Measurements from ENCODE around the gene ACACB.

ACACB gene

DNA sequence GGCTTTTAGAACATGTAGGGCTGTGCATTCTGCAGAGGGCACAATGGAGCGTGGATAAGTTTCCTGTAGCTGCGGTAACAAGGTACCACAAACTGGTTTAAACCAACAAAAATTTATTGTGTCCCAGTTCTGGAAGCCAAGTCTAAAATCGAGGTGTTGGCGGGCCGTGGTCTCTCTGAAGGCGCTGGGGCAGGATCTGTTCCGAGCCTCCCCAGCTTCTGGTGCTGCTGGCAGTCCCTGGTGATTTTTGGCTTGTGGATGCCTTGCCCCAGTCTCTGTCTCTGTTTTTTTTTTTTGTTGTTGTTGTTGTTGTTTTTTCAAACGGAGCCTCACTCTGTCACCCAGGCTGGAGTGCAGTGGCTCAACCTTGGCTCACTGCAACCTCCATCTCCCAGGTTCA lies 77.5 kb downstream of the ACACB start:
- no peak overlapping the region for H3K4me3 ChIP-seq (ENCODE audit: low read depth in 1 of 2, low read length in 1 of 2)
- H3K27ac ChIP-seq: no peak overlapping the region
- TF ChIP-seq, protein P1, sequence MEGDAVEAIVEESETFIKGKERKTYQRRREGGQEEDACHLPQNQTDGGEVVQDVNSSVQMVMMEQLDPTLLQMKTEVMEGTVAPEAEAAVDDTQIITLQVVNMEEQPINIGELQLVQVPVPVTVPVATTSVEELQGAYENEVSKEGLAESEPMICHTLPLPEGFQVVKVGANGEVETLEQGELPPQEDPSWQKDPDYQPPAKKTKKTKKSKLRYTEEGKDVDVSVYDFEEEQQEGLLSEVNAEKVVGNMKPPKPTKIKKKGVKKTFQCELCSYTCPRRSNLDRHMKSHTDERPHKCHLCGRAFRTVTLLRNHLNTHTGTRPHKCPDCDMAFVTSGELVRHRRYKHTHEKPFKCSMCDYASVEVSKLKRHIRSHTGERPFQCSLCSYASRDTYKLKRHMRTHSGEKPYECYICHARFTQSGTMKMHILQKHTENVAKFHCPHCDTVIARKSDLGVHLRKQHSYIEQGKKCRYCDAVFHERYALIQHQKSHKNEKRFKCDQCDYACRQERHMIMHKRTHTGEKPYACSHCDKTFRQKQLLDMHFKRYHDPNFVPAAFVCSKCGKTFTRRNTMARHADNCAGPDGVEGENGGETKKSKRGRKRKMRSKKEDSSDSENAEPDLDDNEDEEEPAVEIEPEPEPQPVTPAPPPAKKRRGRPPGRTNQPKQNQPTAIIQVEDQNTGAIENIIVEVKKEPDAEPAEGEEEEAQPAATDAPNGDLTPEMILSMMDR (IDR thresholded peaks at IDR 0.05): no peak
- H3K9me3 ChIP-seq: no peaks in the 10 kb centered on the region
- no peaks in the 10 kb centered on the region for H3K4me1 ChIP-seq (ENCODE audit: control insufficient read depth in 1 of 2, insufficient read depth in 1 of 2, low read depth in 1 of 2, low read length in 1 of 2)
- H3K36me3 ChIP-seq: peaks cover 52% of the 10 kb centered on the region
- no peaks in the 10 kb centered on the region for H3K27me3 ChIP-seq

DNA sequence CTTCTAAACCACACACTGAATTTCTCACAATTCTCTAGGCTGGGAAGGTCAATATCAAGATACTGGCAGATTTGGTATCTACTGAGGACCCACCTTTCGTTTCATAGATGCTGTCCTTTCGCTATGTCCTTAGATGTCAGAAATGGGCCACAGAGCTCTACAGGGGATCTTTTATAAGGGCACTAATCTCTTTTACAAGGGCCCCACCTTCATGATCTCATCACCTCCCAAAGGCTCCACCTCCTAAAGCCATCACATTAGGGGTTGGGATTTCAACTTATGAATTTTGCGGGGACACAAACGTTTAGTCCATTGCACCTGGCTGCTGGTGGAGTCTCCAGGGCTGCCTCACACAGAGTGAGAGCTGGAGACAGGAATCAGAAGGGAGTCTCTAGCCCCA lies 79.9 kb downstream of the ACACB start:
- TF ChIP-seq, protein P1 (IDR thresholded peaks at IDR 0.05): no peak
- no peak overlapping the region for H3K4me3 ChIP-seq (ENCODE audit: low read depth in 1 of 2, low read length in 1 of 2)
- H3K9me3 ChIP-seq: no peaks in the 10 kb centered on the region
- no peak overlapping the region for H3K27ac ChIP-seq
- no peaks in the 10 kb centered on the region for H3K4me1 ChIP-seq (ENCODE audit: control insufficient read depth in 1 of 2, insufficient read depth in 1 of 2, low read depth in 1 of 2, low read length in 1 of 2)
- H3K27me3 ChIP-seq: no peaks in the 10 kb centered on the region
- peaks cover 59% of the 10 kb centered on the region for H3K36me3 ChIP-seq

DNA sequence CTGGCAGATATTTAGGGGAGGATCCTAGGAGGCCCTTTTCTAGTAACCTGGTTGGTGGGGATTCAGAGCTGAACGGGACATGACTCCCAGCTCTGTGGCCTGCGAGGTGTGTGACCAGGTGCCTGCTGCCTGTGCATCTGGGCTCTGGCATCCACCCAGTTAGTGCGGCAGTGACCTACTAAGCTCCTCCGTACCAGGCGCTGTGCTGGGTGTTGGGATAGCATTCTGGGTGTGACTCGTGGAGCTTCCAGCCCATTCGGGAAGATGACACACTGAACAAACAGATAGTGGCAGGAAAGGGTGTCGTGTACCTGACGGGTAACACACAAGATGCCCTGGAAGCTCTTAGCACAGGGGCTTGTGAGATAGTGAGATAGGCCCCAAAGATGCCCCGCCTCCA lies 80.9 kb downstream of the ACACB start:
- Histone ChIP-seq H3K9me3 (no peaks in the 10 kb centered on the region), H3K4me1 (ENCODE audit: control insufficient read depth in 1 of 2, insufficient read depth in 1 of 2, low read depth in 1 of 2, low read length in 1 of 2) (no peaks in the 10 kb centered on the region), H3K27ac (no peak overlapping the region), H3K27me3 (no peaks in the 10 kb centered on the region), H3K36me3 (peaks cover 55% of the 10 kb centered on the region), H3K4me3 (ENCODE audit: low read depth in 1 of 2, low read length in 1 of 2) (no peak overlapping the region)
- TF ChIP-seq, protein P1 (IDR thresholded peaks at IDR 0.05): no peak

DNA sequence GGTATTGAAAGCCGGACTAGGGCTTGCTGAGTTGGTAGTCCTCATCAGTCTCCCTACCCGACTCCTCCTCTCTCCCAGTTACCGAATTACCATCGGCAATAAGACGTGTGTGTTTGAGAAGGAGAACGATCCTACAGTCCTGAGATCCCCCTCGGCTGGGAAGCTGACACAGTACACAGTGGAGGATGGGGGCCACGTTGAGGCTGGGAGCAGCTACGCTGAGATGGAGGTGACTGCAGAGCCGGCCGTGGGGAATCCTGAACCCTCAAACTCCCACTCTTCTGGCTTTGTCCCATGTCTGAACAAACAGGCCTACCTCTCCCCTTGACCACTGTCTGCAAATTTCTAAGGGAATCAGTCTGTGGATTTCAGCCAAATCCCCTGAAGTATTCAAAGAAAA lies 82.9 kb downstream of the ACACB start:
- H3K4me3 ChIP-seq (ENCODE audit: low read depth in 1 of 2, low read length in 1 of 2): no peak overlapping the region
- no peaks in the 10 kb centered on the region for H3K4me1 ChIP-seq (ENCODE audit: control insufficient read depth in 1 of 2, insufficient read depth in 1 of 2, low read depth in 1 of 2, low read length in 1 of 2)
- H3K9me3 ChIP-seq: no peaks in the 10 kb centered on the region
- no peak overlapping the region for H3K27ac ChIP-seq
- TF ChIP-seq, protein P1 (IDR thresholded peaks at IDR 0.05): no peak
- H3K27me3 ChIP-seq: no peaks in the 10 kb centered on the region
- H3K36me3 ChIP-seq: peaks cover 45% of the 10 kb centered on the region

DNA sequence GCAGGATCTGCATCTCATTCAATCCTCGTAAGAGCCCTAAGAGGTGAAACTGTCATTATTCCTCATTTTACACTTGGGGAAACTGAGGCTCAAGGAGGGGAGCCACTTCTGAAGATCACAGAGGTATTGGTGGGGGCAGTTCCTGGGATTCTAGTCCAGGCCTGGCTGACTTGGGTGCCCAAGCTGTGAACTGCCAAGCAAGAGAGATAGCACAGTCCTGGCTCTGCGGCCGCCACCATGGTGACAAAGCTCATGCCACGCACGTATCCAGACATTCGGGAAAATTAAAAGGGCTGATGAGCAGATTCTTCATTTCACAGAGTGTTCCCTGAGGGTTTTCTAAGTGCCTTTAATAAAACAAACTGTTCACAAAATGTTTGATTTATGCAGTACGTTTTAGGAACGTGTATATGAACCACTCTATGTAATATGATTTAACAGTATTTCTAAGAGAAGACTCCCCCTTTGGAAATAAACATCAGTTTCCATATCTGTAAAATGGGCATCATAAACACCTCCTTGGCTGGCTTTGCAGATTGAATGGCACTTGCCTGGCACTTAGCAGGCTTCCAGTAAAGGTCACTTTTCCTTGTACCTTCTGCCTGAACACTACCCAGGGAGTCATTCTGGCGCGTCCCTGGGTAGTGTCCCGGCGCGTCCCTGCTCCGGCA lies 84.6 kb downstream of the ACACB start:
- TF ChIP-seq, protein P1 (IDR thresholded peaks at IDR 0.05): no peak
- H3K9me3 ChIP-seq: no peaks in the 10 kb centered on the region
- peaks cover 38% of the 10 kb centered on the region for H3K36me3 ChIP-seq
- no peak overlapping the region for H3K27ac ChIP-seq
- H3K27me3 ChIP-seq: no peaks in the 10 kb centered on the region
- H3K4me3 ChIP-seq (ENCODE audit: low read depth in 1 of 2, low read length in 1 of 2): no peak overlapping the region
- no peaks in the 10 kb centered on the region for H3K4me1 ChIP-seq (ENCODE audit: control insufficient read depth in 1 of 2, insufficient read depth in 1 of 2, low read depth in 1 of 2, low read length in 1 of 2)

Measured in neutrophil (primary cell).